NCI-H1694 treated with DMSO at 0.1 percent for 48 hours (cell line): Measurements from ENCODE around the gene RIMS1.
"Not testable (repeated sequence)": the region's sequence is repeated elsewhere in the genome, so short reads cannot be mapped to it uniquely, and the experiment has no call there.

Source experiments
- DNase-seq: peaks from one replicate; lab custom pipeline; 2025; lab: John Stamatoyannopoulos, UW

RIMS1 gene

DNA sequence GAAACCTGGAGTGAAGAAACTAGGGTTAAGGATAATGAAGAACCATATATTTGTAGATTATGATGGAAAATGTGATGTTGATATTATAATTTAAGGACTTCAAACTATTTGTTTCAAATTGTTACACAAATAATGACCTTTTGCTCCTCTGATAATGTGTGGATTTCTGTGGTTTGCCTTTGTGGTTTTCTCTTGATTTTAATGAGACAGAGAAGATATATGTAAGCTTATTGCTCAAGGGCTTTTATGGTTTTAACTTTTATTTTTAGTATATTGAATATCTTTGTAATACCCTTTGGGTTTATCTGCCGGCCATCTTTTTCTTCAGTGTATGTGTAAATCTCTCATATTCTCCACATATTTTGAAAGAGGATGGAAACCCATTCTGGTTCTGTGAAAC, 362.3 kb downstream of the RIMS1 start:
- no peak for DNase-seq

DNA sequence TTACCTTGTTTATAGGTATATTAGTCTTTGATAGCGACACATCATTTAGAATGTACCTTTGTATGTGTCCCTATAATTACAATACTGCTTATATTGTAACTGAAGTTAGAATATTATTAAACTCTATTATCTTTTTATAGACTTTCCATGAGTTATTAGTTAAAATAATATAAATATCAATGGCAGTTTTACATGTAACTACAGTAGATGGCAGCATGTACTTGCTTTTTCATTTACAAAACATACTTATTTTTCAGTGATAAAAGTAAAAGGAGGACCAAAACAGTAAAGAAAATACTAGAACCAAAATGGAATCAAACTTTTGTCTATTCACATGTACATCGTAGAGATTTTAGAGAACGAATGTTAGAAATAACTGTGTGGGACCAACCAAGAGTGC, 364.3 kb downstream of the RIMS1 start:
- no peak for DNase-seq

DNA sequence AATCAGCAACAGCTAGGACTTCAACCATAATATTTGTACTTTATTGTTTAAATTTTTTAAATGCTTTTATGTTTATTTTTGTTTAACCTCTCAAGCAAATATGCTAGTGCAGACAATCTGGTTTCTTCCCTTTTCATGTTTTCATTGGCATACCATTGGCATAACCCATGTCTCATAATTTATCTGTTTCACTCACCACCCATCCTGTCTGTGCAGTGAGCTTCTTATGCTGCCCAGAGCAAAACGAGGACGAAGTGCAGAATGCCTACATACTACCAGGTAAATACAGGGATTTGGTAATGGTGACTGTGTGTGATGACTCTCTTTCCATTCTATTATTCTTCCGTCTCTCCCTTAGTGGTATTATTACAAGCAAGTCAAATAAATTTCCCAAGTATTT, 374.1 kb downstream of the RIMS1 start:
- DNase-seq: no peak

DNA sequence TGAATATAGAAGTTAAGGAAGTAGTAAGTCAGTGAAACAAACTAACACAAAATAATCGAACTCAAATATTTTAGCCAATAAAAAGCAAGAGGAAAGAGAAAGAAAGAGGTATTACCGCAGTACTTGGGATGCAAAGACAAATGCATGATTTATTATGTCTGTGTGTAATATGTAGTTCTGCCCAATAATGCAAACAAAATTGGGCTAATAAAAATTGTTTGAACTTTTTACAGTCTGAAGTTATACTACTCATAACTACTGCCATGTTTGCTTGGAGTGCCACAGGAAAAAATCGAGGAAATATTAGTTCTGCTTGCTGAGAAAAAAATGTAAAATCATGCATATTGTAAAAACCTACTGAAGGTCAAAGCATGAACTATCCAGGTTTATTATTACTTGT, 375.2 kb downstream of the RIMS1 start:
- DNase-seq: no peak

DNA sequence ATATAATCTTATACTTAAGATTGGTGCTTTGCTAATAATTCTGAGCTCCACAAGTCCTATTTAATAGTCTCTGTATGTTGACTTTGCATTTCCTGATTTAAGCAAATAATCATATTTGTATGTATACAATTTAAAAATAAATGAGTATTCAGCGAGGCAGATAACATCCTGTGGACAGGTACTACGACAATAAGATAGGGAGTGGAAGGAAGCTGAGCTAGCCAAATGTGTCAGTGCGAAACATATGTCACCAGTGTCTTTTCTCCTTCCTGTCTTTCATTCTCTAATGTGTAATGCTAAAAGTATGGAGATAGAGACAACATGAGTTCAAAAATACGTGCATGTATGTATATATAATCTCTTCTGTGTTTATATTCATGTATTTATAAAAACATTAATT, 375.9 kb downstream of the RIMS1 start:
- DNase-seq: no peak

DNA sequence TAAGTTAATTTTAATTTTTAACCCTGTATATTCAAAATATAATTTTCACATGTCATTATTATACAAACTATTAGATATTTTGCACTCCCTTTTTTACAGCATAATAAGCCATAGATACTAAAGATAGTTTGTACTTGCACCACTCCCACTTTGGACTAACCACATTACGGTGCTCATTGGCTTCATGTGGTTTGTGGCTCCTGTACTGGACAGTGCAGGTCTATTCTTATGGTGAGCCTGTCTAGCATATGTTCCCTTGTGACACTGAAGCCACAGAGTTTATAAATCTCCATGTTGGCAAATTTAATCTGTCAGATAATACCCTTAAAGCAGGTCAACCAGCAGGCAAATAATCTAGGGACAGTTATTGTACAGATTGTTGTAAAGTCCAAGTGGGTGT, 381.1 kb downstream of the RIMS1 start:
- no peak for DNase-seq

DNA sequence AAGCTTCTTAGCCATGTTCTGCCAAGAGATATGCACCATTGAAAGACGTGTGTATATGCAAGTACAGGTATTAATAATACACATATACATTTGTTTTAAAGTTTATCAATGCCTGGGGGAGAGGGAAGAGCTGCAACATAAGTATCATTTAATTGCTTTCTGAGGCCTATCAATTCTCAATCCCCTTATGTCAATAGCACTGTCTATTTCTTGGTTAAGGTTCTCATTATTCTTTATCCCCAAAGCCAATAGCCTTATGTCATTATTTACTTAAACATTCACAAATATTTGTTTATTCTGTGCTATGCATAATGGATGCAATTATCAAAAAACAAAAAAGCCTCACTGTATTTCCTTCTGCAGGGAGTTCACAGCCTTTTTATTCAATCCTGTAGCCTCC, 385.2 kb downstream of the RIMS1 start:
- no peak for DNase-seq

DNA sequence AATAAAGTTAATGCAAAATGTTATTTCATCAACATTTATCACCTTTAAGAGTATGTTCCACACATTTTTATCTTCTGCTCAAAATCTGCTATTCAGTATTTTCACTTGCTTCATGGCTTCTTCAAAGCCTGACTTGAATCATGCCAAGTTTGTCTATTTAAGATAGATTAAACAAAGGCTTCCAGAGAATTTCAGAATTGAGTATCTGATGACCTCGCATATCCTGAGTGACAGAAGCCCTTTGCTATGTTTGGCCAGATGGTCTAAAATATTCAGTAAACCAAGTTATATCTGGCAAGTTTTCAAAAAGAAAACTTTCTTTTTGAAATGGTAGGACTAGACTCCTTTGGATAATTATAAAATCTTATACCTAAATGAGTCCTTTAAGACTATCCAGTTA, 386.6 kb downstream of the RIMS1 start:
- DNase-seq: no peak

DNA sequence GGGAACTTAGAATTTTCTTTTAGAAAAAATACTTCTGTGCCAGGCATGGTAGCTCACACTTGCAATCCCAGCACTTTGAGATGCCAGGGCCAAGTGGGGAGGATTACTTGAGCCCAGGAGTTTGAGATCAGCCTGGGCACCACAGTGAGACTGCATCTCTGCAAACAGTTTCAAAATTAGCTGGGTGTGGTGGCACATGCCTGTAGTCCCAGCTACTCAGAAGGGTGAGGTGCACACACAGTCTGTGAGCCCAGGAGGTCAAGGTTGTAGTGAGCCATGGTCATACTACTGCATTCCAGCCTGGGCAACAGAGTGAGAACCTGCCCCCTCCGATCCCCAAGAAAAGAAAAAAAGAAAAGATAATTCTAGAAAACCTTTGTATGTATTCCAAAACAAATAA, 389.5 kb downstream of the RIMS1 start:
- DNase-seq: no peak

DNA sequence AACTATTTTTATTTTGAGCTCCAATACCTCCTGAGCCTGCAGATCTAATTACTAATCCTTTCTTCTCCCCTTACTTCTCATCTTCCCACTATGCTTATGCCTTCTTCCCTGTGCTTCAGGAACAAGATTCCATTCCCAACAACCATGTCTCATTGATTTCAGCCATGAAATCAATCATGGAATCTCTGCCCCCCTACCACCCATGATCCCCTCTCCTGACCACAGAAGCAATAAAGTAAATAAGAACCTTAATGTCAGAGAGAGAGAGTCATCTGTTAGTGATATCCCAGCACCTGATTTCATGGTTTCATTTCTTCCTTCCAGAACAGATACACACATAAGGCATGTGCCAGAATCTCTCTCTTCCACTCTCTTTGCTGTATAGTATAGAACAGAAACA, 395.9 kb downstream of the RIMS1 start:
- DNase-seq: no peak

DNA sequence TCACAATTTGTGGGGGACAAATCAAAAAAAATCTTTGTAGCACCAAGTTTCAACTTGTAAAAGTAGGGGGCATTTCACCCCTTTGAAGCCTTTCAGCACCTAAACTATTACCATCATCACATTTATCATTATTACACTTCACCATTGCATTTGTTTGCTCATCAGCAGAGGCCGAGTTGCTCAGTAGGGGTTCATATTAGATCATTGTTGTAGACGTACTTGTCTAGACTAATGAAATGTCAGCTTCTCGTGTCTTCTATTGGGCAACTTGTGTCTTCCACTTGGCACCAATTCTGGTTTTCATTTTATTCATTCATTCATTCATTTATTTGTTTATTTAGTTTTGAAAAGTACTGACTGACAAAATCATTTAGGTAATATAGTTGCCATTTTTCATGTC, 397.2 kb downstream of the RIMS1 start:
- DNase-seq: no peak

DNA sequence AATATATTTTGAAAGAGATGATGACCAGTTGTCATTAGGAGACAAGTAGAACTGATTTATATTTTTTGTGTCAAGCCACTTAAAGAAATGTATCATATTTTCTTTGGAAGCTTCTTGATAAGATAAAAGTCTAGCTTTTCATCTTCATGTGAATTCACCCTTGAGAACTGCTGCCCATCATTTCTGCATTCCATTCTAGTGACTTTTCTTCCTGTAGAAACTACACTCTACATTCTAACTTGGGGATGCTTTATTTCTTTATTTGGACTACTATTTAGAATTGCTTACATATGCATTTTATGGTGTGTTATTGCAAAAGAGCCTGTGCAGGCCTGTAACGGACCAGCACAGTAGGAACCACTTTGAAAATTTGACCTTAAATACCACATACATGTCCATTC, 400.6 kb downstream of the RIMS1 start:
- no peak for DNase-seq

DNA sequence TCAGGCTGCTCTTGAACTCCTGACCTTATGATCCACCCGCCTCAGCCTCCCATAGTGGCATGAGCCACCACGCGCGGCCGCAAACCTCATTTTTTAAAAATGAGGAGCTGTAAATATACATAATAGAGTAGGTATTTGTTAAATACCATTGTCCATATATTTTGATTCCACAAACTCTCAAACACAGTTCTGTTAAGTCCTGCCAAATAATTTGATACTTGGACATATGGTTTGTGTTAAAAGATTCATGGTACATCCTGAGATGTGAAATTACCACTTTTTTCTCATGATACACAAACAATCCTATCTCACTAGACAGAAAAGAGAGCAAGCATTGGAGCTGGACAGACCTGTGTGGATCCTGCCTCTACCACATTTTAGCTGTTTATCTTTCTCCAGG, 401.5 kb downstream of the RIMS1 start:
- DNase-seq: no peak

DNA sequence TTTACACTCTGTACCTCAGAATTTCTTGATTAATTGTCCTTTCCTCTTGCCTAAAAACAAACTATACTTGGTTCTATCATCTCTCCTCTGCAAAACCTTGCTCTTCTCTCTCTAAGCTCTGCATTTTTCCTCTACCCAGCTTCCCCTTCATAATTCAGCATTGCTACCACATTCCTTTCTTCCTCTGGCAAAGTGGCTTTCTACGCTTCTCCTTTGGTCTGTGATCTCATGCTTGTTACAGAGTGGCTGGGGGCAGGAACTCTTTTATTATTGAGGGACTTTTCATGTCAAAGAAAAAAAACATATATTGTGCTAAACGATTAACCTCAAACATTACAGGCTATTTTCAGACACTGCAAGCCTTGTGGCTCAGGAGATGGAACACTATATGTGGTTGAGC, 402.2 kb downstream of the RIMS1 start:
- no peak for DNase-seq

DNA sequence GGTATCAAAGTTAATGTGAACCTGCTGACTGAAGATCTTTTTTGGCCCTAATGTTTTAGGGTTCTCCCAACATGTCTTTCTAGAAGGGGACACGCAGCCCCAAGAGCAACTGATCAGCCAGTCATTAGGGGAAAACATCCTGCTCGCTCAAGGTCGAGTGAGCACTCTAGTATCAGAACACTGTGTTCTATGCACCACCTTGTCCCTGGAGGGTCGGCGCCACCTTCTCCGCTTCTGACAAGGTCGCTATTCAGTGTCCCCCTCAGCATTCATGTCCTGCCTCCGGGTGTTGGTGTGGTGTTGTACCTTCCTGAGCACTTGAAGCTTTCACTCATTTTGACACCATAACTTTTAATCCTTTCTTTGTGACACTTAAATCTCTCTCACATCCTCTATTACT, 404.3 kb downstream of the RIMS1 start:
- no peak for DNase-seq

DNA sequence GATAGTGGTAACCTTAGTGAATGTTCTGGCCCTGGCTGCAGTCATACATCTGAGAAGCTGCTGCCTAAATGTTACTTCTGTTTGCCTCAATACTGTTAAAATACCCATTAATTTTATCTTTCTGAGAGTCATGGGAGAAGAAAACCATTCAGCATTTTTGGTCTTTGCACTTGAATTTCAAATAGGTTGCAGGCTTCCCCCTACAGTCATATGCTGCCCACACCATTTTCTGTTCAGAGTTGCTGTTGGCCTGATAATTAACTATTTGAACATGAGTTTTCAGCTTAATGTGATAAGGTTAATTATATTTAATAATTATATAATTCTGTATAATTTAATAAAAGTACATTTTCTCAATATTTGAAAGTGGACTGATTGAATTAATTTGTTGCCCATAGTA, 410.0 kb downstream of the RIMS1 start:
- DNase-seq: no peak

DNA sequence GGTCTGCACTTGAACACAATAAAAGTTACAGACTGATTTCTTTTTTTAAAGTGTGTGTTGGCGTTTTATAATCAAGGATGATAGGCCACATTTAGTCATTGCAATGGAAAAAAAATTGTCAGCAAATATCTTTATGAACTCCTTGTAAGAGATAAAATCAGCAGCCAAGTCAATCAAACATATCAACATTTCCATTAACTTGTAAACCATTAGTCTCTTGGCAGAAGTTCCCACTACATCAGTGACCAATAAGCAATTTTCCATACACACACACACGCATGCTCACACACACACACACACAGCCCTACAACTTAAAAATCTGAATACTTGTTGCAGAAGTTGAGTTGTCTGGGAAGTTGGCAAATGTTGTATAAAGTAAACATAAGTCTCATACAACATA, 419.6 kb downstream of the RIMS1 start:
- no peak for DNase-seq

DNA sequence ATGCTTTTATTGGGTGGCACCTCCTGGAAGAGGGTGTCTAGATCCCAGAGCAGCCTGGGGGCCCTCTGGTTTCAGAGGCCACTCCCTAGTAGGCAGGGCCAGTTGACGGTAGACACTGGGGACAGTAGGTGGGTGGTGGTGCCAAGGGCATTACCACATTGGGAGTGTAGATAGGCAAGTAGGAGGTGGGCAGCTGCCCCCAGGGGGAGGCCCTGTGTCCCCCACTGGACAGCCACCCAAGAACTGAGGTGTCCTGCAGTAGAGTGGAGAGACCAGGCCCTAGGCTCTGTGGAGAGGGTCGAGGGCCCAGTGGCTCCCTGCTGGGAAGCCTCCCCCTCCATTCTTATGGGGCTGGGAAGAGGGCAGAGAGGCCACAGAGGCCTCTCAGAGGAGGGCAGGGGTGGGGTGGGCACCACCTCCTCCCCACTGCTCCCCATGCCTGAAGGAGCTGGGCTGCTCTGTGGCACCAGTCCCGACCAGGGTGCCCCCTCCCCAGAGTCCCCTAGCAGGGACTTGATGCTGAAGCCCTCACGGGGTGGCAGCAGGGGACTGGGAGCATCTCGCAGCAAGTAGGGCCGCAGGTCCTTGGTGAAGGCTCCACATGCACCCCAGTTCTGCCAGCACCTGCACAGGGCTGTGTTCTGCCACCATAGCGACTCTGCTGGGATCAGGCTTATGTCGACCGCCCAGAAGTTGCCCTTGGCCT, 430.5 kb downstream of the RIMS1 start:
- DNase-seq: no peak

DNA sequence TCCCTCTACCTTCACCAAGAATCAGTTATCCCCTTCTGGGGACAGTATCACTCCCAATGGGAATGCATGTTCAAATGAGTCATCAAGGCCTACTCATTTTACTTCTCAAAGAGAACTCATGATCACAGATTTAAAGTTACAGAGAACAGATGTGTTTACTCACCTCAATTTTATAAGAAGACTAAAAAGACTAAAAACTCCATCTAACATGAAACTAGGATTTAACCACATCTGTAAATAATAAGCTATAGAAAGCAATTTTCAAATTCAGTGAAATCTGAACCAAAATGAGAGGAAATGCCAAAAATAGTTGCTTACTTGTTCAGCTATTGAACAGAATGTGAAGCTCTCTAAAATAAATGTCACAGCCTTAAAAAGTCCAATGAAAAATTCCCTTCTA, 435.4 kb downstream of the RIMS1 start:
- no peak for DNase-seq

DNA sequence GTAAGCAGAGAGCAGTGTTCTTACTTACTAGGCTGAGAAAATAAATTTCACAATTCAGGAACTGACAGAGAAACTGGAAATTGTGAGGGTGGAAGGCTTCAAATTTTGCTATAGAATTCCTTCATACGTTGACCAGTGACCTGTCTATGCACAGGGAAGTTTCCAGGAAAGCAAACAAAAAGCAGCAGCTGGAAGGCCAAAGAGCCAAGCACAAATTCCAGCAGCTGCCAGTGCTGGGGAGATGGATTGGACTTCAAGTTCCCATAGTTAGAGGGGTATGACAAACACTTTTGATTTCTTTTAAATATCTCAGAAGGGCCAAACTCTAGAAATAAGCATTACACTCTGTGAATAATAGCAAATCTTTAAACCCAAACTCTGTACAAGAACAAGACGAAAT, 436.4 kb downstream of the RIMS1 start:
- DNase-seq: no peak

DNA sequence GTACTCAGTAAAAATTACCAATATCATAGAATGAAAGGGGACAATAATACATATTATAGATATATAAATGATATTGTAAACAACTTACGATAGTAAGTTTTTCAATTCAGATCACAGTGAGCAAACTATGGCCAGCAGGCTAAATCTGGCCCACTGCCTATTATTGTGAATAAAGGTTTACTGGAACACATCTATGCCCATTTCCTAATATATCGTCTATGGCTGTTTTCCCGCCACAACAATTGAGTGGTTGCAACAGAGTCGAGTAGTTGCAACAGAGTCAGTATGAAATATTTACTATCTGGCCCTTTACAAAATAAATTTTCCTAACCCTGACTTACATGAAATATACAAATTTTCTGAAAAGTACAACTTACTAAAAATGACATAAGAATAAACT, 438.2 kb downstream of the RIMS1 start:
- no peak for DNase-seq

DNA sequence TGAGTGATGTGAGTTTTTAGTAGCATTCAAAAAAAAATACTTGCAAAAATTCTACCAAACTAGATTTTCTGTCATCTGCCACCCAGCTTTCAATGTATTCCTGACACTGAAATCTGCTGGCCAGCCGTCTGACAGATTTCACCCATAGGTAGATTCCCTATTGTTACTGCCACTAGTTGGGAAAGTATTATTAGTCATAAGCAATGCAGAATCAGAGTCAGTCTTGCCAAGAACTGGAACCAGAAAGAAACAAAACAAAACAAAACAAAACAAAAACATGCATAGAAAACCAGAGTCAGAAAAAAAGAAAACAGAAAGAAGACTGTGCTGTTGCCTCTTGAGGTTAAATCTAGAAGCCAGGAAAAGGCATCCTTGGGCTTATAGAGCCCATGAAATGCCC, 442.4 kb downstream of the RIMS1 start:
- no peak for DNase-seq

DNA sequence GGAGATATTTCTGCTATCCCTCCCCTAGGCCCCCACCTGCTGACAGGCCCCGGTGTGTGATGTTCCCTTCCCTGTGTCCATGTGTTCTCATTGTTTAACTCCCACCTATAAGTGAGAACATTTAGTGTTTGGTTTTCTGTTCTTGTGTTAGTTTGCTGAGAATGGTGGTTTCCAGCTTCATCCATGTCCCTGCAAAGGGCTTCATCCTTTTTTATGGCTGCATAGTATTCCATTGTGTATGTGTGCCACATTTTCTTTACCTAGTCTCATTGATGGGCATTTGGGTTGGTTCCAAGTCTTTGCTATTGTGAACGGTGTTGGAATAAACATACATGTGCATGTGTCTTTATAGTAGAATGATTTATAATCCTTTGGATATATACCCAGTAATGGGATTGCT, 448.9 kb downstream of the RIMS1 start:
- DNase-seq: not testable (repeated sequence)

DNA sequence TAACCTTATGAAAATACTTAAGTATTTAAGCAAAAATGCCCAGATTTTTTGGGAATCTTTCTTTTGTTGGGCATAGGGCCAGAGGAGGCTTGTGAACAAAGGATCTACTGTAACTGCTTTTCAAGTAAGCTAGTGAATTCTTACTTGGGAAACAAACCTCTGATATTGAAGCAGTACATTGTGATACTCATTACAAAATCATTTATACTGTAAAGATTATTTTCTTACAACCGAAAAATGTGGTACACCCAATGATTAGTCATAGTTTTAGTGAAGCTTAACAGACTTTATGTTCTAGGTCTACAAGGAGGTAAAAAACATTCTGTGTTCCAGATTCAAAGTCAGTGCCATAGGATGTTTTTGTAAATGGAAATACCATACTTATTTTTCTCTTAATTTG, 462.6 kb downstream of the RIMS1 start:
- no peak for DNase-seq
